Neural cell (in vitro differentiated cells): ENCODE data around the gene C6orf132.

ENCODE experiments used
- EP300 ChIP-seq: fragments of 450-650 bp; conservative IDR thresholded peaks from 2 replicates; pipeline ENCODE4 v1.6.1; 2014; ENCODE audit warnings: antibody characterized with exemption, mild to moderate bottlenecking, moderate library complexity; ENCODE audit not compliant: poor library complexity, severe bottlenecking
- POLR2AphosphoS5 ChIP-seq: IDR thresholded peaks from 2 replicates; pipeline ENCODE4 v1.6.1; 2012
- TAF1 ChIP-seq: IDR thresholded peaks from 2 replicates; pipeline ENCODE4 v1.6.1; 2012; ENCODE audit warnings: low read depth
- TF ChIP-seq, protein P1 (sequence below): fragments of 450-650 bp; IDR thresholded peaks from 2 replicates; pipeline ENCODE4 v1.5.1; 2014; ENCODE audit warnings: antibody characterized with exemption, mild to moderate bottlenecking, moderate library complexity; ENCODE audit not compliant: poor library complexity, severe bottlenecking

DNA sequence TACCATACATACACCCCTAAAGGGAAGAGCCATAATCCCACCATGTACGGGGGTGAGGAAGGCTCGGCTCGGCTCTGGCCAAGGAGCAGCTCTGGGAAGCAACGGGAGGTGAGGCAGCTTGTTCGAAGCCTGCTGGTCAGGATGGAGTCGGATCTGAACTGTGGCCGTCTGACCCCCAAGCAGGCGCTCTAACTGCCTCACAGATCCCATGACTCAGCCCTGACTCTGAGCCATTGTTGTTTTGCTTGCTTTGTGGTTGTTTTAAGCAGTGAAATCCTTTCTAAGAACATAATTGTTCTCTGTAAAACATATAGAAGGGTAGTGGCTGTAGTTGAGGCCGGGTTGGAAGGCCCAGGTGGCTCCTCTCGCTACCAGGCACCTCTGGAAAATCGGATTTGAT is 10.9 kb downstream of the C6orf132 start:
- TF ChIP-seq TAF1 (no peak), POLR2AphosphoS5 (no peak), EP300 (no peak)
- TF ChIP-seq, protein P1, sequence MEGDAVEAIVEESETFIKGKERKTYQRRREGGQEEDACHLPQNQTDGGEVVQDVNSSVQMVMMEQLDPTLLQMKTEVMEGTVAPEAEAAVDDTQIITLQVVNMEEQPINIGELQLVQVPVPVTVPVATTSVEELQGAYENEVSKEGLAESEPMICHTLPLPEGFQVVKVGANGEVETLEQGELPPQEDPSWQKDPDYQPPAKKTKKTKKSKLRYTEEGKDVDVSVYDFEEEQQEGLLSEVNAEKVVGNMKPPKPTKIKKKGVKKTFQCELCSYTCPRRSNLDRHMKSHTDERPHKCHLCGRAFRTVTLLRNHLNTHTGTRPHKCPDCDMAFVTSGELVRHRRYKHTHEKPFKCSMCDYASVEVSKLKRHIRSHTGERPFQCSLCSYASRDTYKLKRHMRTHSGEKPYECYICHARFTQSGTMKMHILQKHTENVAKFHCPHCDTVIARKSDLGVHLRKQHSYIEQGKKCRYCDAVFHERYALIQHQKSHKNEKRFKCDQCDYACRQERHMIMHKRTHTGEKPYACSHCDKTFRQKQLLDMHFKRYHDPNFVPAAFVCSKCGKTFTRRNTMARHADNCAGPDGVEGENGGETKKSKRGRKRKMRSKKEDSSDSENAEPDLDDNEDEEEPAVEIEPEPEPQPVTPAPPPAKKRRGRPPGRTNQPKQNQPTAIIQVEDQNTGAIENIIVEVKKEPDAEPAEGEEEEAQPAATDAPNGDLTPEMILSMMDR: no peak
